ENCODE measurements around the gene ALG1.
"Not testable (repeated sequence)": the region's sequence is repeated elsewhere in the genome, so short reads cannot be mapped to it uniquely, and the experiment has no call there.

DNA sequence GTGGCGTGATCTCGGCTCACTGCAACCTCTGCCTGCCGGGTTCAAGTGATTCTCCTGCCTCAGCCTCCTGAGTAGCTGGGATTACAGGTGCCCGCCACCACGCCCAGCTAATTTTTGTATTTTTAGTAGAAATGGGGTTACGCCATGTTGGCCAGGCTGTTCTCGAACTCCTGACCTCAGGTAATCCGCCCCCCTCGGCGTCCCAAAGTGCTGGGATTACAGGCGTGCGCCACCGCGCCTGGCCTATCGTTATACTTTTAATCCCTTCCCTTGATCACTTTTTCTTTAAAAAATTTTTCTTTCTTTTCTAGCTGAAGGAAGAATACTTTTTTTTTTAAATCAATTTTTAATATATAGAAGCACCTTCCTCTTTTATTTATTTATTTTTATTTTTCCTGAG is 2.1 kb downstream of the ALG1 start:
- TF ChIP-seq, protein P1, sequence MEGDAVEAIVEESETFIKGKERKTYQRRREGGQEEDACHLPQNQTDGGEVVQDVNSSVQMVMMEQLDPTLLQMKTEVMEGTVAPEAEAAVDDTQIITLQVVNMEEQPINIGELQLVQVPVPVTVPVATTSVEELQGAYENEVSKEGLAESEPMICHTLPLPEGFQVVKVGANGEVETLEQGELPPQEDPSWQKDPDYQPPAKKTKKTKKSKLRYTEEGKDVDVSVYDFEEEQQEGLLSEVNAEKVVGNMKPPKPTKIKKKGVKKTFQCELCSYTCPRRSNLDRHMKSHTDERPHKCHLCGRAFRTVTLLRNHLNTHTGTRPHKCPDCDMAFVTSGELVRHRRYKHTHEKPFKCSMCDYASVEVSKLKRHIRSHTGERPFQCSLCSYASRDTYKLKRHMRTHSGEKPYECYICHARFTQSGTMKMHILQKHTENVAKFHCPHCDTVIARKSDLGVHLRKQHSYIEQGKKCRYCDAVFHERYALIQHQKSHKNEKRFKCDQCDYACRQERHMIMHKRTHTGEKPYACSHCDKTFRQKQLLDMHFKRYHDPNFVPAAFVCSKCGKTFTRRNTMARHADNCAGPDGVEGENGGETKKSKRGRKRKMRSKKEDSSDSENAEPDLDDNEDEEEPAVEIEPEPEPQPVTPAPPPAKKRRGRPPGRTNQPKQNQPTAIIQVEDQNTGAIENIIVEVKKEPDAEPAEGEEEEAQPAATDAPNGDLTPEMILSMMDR (conservative IDR thresholded peaks at IDR 0.05; ENCODE audit: low read depth in 2 of 2), result not testable (repeated sequence)
- not testable (repeated sequence) for TF ChIP-seq EZH2 (IDR thresholded peaks at IDR 0.05; ENCODE audit: low read depth, unreplicated experiment); EZH2phosphoT487 (IDR thresholded peaks at IDR 0.05; ENCODE audit: unreplicated experiment); NANOG (IDR thresholded peaks at IDR 0.05; ENCODE audit: borderline replicate concordance); JUNB (IDR thresholded peaks at IDR 0.05; ENCODE audit: unreplicated experiment); ZNF331 (CRISPR knock-in tag; IDR thresholded peaks at IDR 0.05; ENCODE audit: low read depth); POLR2AphosphoS5 (IDR thresholded peaks at IDR 0.05; ENCODE audit: low read depth); STAT1 (IDR thresholded peaks at IDR 0.05; ENCODE audit: unreplicated experiment)
- TF ChIP-seq, protein P2, sequence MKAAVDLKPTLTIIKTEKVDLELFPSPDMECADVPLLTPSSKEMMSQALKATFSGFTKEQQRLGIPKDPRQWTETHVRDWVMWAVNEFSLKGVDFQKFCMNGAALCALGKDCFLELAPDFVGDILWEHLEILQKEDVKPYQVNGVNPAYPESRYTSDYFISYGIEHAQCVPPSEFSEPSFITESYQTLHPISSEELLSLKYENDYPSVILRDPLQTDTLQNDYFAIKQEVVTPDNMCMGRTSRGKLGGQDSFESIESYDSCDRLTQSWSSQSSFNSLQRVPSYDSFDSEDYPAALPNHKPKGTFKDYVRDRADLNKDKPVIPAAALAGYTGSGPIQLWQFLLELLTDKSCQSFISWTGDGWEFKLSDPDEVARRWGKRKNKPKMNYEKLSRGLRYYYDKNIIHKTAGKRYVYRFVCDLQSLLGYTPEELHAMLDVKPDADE (IDR thresholded peaks at IDR 0.05), result not testable (repeated sequence)
- TF ChIP-seq, protein P3, sequence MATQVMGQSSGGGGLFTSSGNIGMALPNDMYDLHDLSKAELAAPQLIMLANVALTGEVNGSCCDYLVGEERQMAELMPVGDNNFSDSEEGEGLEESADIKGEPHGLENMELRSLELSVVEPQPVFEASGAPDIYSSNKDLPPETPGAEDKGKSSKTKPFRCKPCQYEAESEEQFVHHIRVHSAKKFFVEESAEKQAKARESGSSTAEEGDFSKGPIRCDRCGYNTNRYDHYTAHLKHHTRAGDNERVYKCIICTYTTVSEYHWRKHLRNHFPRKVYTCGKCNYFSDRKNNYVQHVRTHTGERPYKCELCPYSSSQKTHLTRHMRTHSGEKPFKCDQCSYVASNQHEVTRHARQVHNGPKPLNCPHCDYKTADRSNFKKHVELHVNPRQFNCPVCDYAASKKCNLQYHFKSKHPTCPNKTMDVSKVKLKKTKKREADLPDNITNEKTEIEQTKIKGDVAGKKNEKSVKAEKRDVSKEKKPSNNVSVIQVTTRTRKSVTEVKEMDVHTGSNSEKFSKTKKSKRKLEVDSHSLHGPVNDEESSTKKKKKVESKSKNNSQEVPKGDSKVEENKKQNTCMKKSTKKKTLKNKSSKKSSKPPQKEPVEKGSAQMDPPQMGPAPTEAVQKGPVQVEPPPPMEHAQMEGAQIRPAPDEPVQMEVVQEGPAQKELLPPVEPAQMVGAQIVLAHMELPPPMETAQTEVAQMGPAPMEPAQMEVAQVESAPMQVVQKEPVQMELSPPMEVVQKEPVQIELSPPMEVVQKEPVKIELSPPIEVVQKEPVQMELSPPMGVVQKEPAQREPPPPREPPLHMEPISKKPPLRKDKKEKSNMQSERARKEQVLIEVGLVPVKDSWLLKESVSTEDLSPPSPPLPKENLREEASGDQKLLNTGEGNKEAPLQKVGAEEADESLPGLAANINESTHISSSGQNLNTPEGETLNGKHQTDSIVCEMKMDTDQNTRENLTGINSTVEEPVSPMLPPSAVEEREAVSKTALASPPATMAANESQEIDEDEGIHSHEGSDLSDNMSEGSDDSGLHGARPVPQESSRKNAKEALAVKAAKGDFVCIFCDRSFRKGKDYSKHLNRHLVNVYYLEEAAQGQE (IDR thresholded peaks at IDR 0.05; ENCODE audit: unreplicated experiment), result not testable (repeated sequence)

All from GM23338 (cell line).